ENCODE results near the gene CLRN2.

- TF ChIP-seq CTCF (IDR thresholded peaks at IDR 0.05) (no peak), POLR2A (IDR thresholded peaks at IDR 0.05) (no peak), POLR2AphosphoS5 (IDR thresholded peaks at IDR 0.05) (no peak)
These were observed 12.2 kb upstream of the CLRN2 start for GRCh38 chr4:17502756-17503155.
